Measurements from ENCODE around the gene RBPJL.

DNA sequence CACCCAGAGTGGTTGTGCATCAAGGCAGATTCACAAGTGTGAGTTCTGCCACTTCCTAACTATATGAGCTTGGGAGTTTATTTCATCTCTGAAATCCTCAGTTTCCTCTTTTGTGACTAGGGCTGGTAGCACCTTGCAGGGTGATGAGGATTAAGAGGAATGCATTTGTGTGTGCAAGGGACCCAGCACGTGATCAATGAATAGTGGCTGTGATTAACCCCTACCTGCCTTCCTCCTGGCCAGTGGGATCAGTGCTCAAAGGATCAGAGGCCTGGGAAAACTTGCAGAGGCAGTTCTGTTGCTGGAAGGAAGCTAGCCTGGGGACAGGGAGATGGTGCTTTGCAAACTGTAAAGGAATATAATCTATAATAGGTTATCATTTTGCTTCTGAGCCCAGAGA is 34.3 kb downstream of the RBPJL start:
- TF ChIP-seq KDM1A (IDR thresholded peaks at IDR 0.05; ENCODE audit: low read depth) (no peak), CTCF (IDR thresholded peaks at IDR 0.05) (no peak), HDAC2 (IDR thresholded peaks at IDR 0.05) (no peak), ESRRA (IDR thresholded peaks at IDR 0.05; ENCODE audit: borderline replicate concordance, low read length) (no peak), MYC (IDR thresholded peaks at IDR 0.05; ENCODE audit: borderline replicate concordance, low read length) (no peak), EP300 (IDR thresholded peaks at IDR 0.05) (no peak), MAZ (IDR thresholded peaks at IDR 0.05; ENCODE audit: borderline replicate concordance, low read depth, low read length) (no peak), JUN (IDR thresholded peaks at IDR 0.05) (no peak)
- TF ChIP-seq, protein P1, sequence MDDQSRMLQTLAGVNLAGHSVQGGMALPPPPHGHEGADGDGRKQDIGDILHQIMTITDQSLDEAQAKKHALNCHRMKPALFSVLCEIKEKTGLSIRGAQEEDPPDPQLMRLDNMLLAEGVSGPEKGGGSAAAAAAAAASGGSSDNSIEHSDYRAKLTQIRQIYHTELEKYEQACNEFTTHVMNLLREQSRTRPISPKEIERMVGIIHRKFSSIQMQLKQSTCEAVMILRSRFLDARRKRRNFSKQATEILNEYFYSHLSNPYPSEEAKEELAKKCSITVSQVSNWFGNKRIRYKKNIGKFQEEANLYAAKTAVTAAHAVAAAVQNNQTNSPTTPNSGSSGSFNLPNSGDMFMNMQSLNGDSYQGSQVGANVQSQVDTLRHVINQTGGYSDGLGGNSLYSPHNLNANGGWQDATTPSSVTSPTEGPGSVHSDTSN (IDR thresholded peaks at IDR 0.05), result no peak
